K562 (cell line): ENCODE measurements around the gene TRAPPC13. TPM values are rescaled to one million over a fixed set of nuclear protein-coding genes. Genes with fewer than 3 reads are reported as not detected.

Source experiments
- ARNT ChIP-seq, 2 experiments: fragments of 450-650 bp; IDR thresholded peaks; 2 replicates each; pipeline ENCODE4 v1.6.1; 2016; ENCODE audit warnings: mild to moderate bottlenecking in 1 of 2
- C11orf30 ChIP-seq: fragments of 450-650 bp; IDR thresholded peaks from 2 replicates; pipeline ENCODE4 v1.6.1; 2016; ENCODE audit warnings: low read depth, mild to moderate bottlenecking
- CREM ChIP-seq: IDR thresholded peaks from 2 replicates; pipeline ENCODE4 v1.6.1; 2014; ENCODE audit warnings: antibody characterized with exemption, low read depth
- EHMT2 ChIP-seq: fragments of 450-650 bp; IDR thresholded peaks from 2 replicates; pipeline ENCODE4 v1.6.1; 2018; ENCODE audit warnings: antibody characterized with exemption
- ELF2 ChIP-seq: fragments of 250-450 bp; sonication (Bioruptor Pico); IDR thresholded peaks from 2 replicates; pipeline ENCODE4 v1.5.0; 2021; ENCODE audit warnings: mild to moderate bottlenecking
- FOSL1 ChIP-seq: fragments of 200-800 bp; sonication (Bioruptor generic); conservative IDR thresholded peaks from 2 replicates; pipeline ENCODE4 v1.6.1; 2016; ENCODE audit warnings: missing genetic modification characterization, missing compliant biosample characterization
- GABPA ChIP-seq: fragments of 200-800 bp; sonication (Bioruptor generic); conservative IDR thresholded peaks from 2 replicates; pipeline ENCODE4 v1.6.1; 2016; ENCODE audit warnings: low read depth, missing genetic modification characterization, missing compliant biosample characterization
- GATAD2A ChIP-seq: fragments of 450-650 bp; IDR thresholded peaks from 2 replicates; pipeline ENCODE4 v1.6.1; 2017
- HIVEP1 ChIP-seq: fragments of 250-450 bp; sonication (Bioruptor Pico); IDR thresholded peaks from 2 replicates; pipeline ENCODE4 v1.4.0; 2020; ENCODE audit warnings: mild to moderate bottlenecking
- HLTF ChIP-seq: fragments of 450-650 bp; IDR thresholded peaks from 2 replicates; pipeline ENCODE4 v1.6.1; 2016
- IRF2 ChIP-seq: sonication (generic); formaldehyde crosslinking; IDR thresholded peaks from 2 replicates; pipeline ENCODE4 v1.8.1; 2022; ENCODE audit warnings: mild to moderate bottlenecking, missing genetic modification reagents
- MEF2D ChIP-seq: conservative IDR thresholded peaks from 2 replicates; pipeline ENCODE4 v1.6.1; 2016; ENCODE audit warnings: low read depth, missing genetic modification characterization, missing compliant biosample characterization
- MNT ChIP-seq, 2 experiments: fragments of 450-650 bp; conservative IDR thresholded peaks; 2 replicates each; pipeline ENCODE4 v1.6.1; 2017; ENCODE audit warnings: mild to moderate bottlenecking in 2 of 2, moderate library complexity in 2 of 2
- MXI1 ChIP-seq: IDR thresholded peaks from 2 replicates; pipeline ENCODE4 v1.6.1; 2011; ENCODE audit warnings: low read depth, mild to moderate bottlenecking, improper control_type of control experiment, low read length
- MYC ChIP-seq, 2 experiments: fragments of 250-450 bp in 1 of 2; sonication (Bioruptor Pico) in 1 of 2; IDR thresholded peaks; 2 replicates each; pipeline versions ENCODE4 v1.5.1 to v1.6.1; 2012 to 2021; ENCODE audit warnings: low read depth in 2 of 2, borderline replicate concordance in 1 of 2, improper control_type of control experiment in 1 of 2, low read length in 1 of 2, mild to moderate bottlenecking in 1 of 2, moderate library complexity in 1 of 2
- NKRF ChIP-seq: fragments of 450-650 bp; IDR thresholded peaks from 2 replicates; pipeline ENCODE4 v1.6.1; 2016; ENCODE audit warnings: borderline replicate concordance
- NR2C1 ChIP-seq, 2 experiments: fragments of 450-650 bp; IDR thresholded peaks; 2 replicates each; pipeline ENCODE4 v1.6.1; 2017; ENCODE audit warnings: mild to moderate bottlenecking in 2 of 2, antibody characterized with exemption in 1 of 2, inconsistent platforms in 1 of 2, missing compliant biosample characterization in 1 of 2, missing genetic modification characterization in 1 of 2
- PHF8 ChIP-seq: fragments of 200-600 bp; sonication (generic); IDR thresholded peaks from 2 replicates; pipeline ENCODE4 v1.6.1; 2012; ENCODE audit warnings: mixed run types, mild to moderate bottlenecking, inconsistent platforms, low read length, moderate library complexity, borderline replicate concordance
- POLR2A ChIP-seq: fragments of 450-650 bp; conservative IDR thresholded peaks from 2 replicates; pipeline ENCODE4 v1.6.1; 2016
- RB1 ChIP-seq: fragments of 450-650 bp; IDR thresholded peaks from 2 replicates; pipeline ENCODE4 v1.6.1; 2017; ENCODE audit warnings: low read depth, mild to moderate bottlenecking
- SREBF1 ChIP-seq: fragments of 150-350 bp; IDR thresholded peaks from 2 replicates; pipeline ENCODE4 v1.6.1; 2014; ENCODE audit warnings: antibody characterized with exemption, low read depth, low read length, borderline replicate concordance
- TEAD1 ChIP-seq, 2 experiments: fragments of 450-650 bp in 1 of 2; sonication (generic) in 1 of 2; formaldehyde crosslinking; IDR thresholded peaks; 2 replicates each; pipeline versions ENCODE4 v1.4.0 to v1.8.0; 2020 to 2022; ENCODE audit warnings: mild to moderate bottlenecking in 2 of 2, missing genetic modification reagents in 1 of 2
- ZBTB17 ChIP-seq: fragments of 450-650 bp; formaldehyde crosslinking; IDR thresholded peaks from 2 replicates; pipeline ENCODE4 v1.4.0; 2020; ENCODE audit warnings: mild to moderate bottlenecking
- ZFX ChIP-seq: sonication (generic); formaldehyde crosslinking; IDR thresholded peaks from 2 replicates; pipeline ENCODE4 v1.8.0; 2022; ENCODE audit warnings: mild to moderate bottlenecking, missing genetic modification reagents, moderate library complexity
- polyA plus RNA-seq, 8 experiments: library from polyadenylated mRNA; depleted of rRNA in 4 of 8; stranded (reverse) in 5 of 8; unstranded in 3 of 8; fragments of >200 nt; fragmentation: Nextera tagmentation in 2 of 8; fragmentation: Illumina TruSeq in 1 of 8; extraction: Ambion mirVana in 2 of 8; extraction: Trizol in 1 of 8; gene quantifications; 2 replicates each; pipeline versions ENCODE4 v1.2.1 to v1.2.3, GENCODE V29; 2011 to 2014; ENCODE audit warnings: inconsistent platforms in 1 of 8, missing spikeins in 1 of 8
- total RNA-seq, 7 experiments: library from RNA; depleted of rRNA in 6 of 7; stranded (reverse); fragments of >200 nt in 6 of 7; fragmentation: Illumina TruSeq in 2 of 7; extraction: Trizol in 2 of 7; gene quantifications; 2 replicates each; pipeline versions ENCODE4 v1.2.1 to v1.2.3, GENCODE V29; 2011 to 2021; ENCODE audit warnings: low replicate concordance in 1 of 7
- TF ChIP-seq, protein P1 (sequence below): fragments of 250-450 bp; sonication (Bioruptor Pico); IDR thresholded peaks from 2 replicates; pipeline ENCODE4 v1.8.0; 2021; ENCODE audit warnings: moderate library complexity, mild to moderate bottlenecking, inconsistent platforms

Gene TRAPPC13
- total and polyA plus RNA-seq, 9 of the 15 experiments (the other 6 are each of a cell fraction or from before 2014, with no cell fraction given) = 16.2 to 43.8 (median 24.0) TPM

GRCh38 chr5:65624571-65625555, at the start of gene TRAPPC13, which contains the start of gene SHLD3 (continued):
- TF ChIP-seq ARNT (IDR thresholded peaks at IDR 0.05) (peak; percentile 22 to 25; a peak in 1 of 4 replicates), C11orf30 (peak; percentile 91), ZBTB17 (CRISPR knock-in tag) (0 out of 2 replicates have a peak, but pooled peaks have one; percentile 52), PHF8 (peak; percentile 61), GABPA (tag) (peak; percentile 97), NR2C1 (IDR thresholded peaks at IDR 0.05) (peak; percentile 99), NR2C1 (tag; IDR thresholded peaks at IDR 0.05) (peak; percentile 99), NKRF (peak; percentile 90), MXI1 (0 out of 2 replicates have a peak, but pooled peaks have one; percentile 51), POLR2A (peak; percentile 74), ZFX (CRISPR knock-in tag) (peak; percentile 84), GATAD2A (0 out of 2 replicates have a peak, but pooled peaks have one; percentile 55), MNT (conservative IDR thresholded peaks at IDR 0.05) (peak; percentile 29 to 63; a peak in 3 of 4 replicates), HLTF (peak; percentile 51; the same call in 1 of the 2 replicates), MEF2D (tag) (0 out of 2 replicates have a peak, but pooled peaks have one; percentile 51), EHMT2 (peak; percentile 18; the same call in 1 of the 2 replicates), RB1 (peak; percentile 32; the same call in 1 of the 2 replicates), TEAD1 (CRISPR knock-in tag; IDR thresholded peaks at IDR 0.05) (peak in 1 of 2 experiments; percentile 36; a peak in 1 of 4 replicates), HIVEP1 (CRISPR knock-in tag) (0 out of 2 replicates have a peak, but pooled peaks have one; percentile 9), MYC (IDR thresholded peaks at IDR 0.05; ENCODE audit: low read depth, low read length) (peak; percentile 51), MYC (CRISPR knock-in tag; IDR thresholded peaks at IDR 0.05; ENCODE audit: borderline replicate concordance, low read depth) (no peak), SREBF1 (0 out of 2 replicates have a peak, but pooled peaks have one; percentile 12), FOSL1 (peak; percentile 43; the same call in 1 of the 2 replicates), CREM (peak; percentile 47; the same call in 1 of the 2 replicates), IRF2 (CRISPR knock-in tag) (no peak), ELF2 (CRISPR knock-in tag) (no peak)
- TF ChIP-seq, protein P1, sequence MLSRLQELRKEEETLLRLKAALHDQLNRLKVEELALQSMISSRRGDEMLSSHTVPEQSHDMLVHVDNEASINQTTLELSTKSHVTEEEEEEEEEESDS = no peak
